Neural progenitor cell (in vitro differentiated cells): ENCODE data around the gene C19orf12. TPM values are rescaled to one million over a fixed set of nuclear protein-coding genes. Genes with fewer than 3 reads are reported as not detected.

Source experiments
- DNase-seq: peaks from one replicate; pipeline ENCODE4 v3.0.0-alpha.2; 2016; ENCODE audit warnings: low spot score
- H2AFZ ChIP-seq: fragments of 200-600 bp; sonication (generic); replicated peaks from 2 replicates; pipeline ENCODE4 v1.6.1; 2016; ENCODE audit warnings: antibody characterized with exemption
- H3F3A ChIP-seq: fragments of 200-600 bp; sonication (generic); 2 replicates; pipeline ENCODE4 v1.6.1; 2016; ENCODE audit warnings: antibody characterized with exemption, low read depth
- H3K27ac ChIP-seq: fragments of 200-600 bp; sonication (generic); 2 replicates; pipeline ENCODE4 v1.5.1; 2016; ENCODE audit warnings: mild to moderate bottlenecking
- H3K27me3 ChIP-seq: fragments of 200-600 bp; sonication (generic); 2 replicates; pipeline ENCODE4 v1.6.1; 2016; ENCODE audit warnings: mild to moderate bottlenecking, moderate library complexity
- H3K36me3 ChIP-seq: fragments of 200-600 bp; sonication (generic); 2 replicates; pipeline ENCODE4 v1.5.1; 2016
- H3K4me1 ChIP-seq: fragments of 200-600 bp; sonication (generic); 2 replicates; pipeline ENCODE4 v1.6.1; 2016; ENCODE audit warnings: mixed run types
- H3K4me2 ChIP-seq: fragments of 200-600 bp; sonication (generic); 2 replicates; pipeline ENCODE4 v1.6.1; 2016
- H3K4me3 ChIP-seq: fragments of 200-600 bp; sonication (generic); 2 replicates; pipeline ENCODE4 v1.5.1; 2016
- H3K79me2 ChIP-seq: fragments of 200-600 bp; sonication (generic); 2 replicates; pipeline ENCODE4 v1.6.1; 2016; ENCODE audit warnings: low read depth
- H3K9ac ChIP-seq: fragments of 200-600 bp; sonication (generic); 2 replicates; pipeline ENCODE4 v1.6.1; 2016
- H3K9me3 ChIP-seq: fragments of 200-600 bp; sonication (generic); 2 replicates; pipeline ENCODE4 v1.5.1; 2016; ENCODE audit warnings: low read depth
- H4K20me1 ChIP-seq: fragments of 200-600 bp; sonication (generic); 2 replicates; pipeline ENCODE4 v1.6.1; 2016; ENCODE audit warnings: low read depth
- H3K27ac Mint-ChIP-seq: 3 replicates; pipeline ENCODE4 v1.8.0; 2021; ENCODE audit warnings: mixed read lengths
- H3K27me3 Mint-ChIP-seq: 2 replicates; pipeline ENCODE4 v1.8.0; 2022; ENCODE audit warnings: low read depth, mild to moderate bottlenecking, inconsistent platforms, moderate library complexity, mixed read lengths; ENCODE audit not compliant: insufficient read depth
- H3K36me3 Mint-ChIP-seq: 3 replicates; pipeline ENCODE4 v1.8.0; 2021; ENCODE audit warnings: mixed read lengths
- H3K4me1 Mint-ChIP-seq: 3 replicates; pipeline ENCODE4 v1.8.0; 2021; ENCODE audit warnings: mixed read lengths
- H3K4me3 Mint-ChIP-seq: 3 replicates; pipeline ENCODE4 v1.8.0; 2021; ENCODE audit warnings: mild to moderate bottlenecking, moderate library complexity, mixed read lengths
- H3K9me3 Mint-ChIP-seq: 3 replicates; pipeline ENCODE4 v1.8.0; 2020; ENCODE audit warnings: mixed read lengths
- EZH2 ChIP-seq: fragments of 200-600 bp; sonication (generic); IDR thresholded peaks from 2 replicates; pipeline ENCODE4 v1.6.1; 2017; ENCODE audit warnings: antibody characterized with exemption, mild to moderate bottlenecking, moderate library complexity
- EZH2phosphoT487 ChIP-seq: fragments of 200-600 bp; sonication (generic); IDR thresholded peaks from 2 replicates; pipeline ENCODE4 v1.6.1; 2017; ENCODE audit warnings: antibody characterized with exemption
- total RNA-seq: library from RNA; depleted of rRNA; stranded (reverse); fragments of >200 nt; gene quantifications from 2 replicates; pipeline ENCODE4 v1.2.3, GENCODE V29; 2015; ENCODE audit warnings: low replicate concordance
- TF ChIP-seq, protein P1 (sequence below): fragments of 200-600 bp; sonication (generic); IDR thresholded peaks from 2 replicates; pipeline ENCODE4 v1.5.1; 2017; ENCODE audit warnings: antibody characterized with exemption, mild to moderate bottlenecking

The C19orf12 gene
- total RNA-seq, 1 donor from 2014 or later, result 28.2 TPM

DNA sequence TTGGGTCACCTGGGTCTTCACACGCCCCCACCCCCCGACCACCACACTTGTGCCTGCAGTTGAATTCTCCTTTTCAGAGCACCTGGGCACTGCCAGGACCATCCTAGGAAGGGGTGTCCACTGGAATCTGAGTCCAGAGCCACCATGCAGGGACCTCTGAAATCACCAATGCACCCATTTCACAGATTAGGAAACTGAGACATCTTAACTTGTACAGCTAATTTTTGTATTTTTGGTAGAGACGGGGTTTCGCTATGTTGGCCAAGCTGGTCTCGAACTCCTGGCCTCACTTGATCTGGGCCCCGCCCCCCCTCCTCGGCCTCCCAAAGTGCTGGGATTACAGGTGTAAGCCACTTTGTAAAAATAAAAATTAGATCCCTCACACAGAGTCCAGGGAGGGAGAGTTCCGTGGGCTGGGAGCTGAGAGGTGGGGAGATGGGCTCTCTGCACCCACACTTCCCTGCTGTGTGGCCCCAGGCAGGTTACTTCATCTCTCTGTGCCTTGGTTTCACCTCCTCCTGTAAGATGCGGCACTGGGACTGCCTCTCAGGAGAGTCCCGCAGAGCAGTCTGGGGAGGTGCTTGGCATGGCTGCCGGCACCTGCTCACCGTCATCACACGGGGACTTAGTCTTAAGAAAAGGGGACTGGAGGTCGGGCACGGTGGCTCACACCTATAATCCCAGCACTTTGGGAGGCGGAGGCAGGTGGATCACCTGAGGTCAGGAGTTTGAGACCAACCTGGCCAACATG, 45.9 kb upstream of the C19orf12 start:
- no peaks in the 10 kb centered on the region for H3K36me3 Mint-ChIP-seq
- H4K20me1 ChIP-seq, result no peaks in the 10 kb centered on the region
- no peak overlapping the region for H3K9ac ChIP-seq

DNA sequence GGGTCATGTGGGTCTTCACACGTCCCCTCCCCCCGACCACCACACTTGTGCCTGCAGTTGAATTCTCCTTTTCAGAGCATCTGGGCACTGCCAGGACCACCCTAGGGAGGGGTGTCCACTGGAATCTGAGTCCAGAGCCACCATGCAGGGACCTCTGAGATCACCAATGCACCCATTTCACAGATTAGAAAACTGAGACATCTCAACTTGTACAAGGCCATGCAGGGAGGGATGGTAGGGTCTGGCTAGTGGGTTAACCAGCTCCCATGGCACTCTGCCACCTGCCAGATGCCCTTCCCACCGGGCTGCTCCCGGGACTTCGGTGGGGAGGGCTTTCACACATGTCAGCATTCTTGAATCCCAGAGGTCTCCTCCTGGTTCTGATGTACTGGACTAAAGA, 44.3 kb upstream of the C19orf12 start:
- no peaks in the 10 kb centered on the region for H3K36me3 ChIP-seq
- no peak overlapping the region for H3K4me3 ChIP-seq
- Mint-ChIP-seq H3K4me3 (no peak overlapping the region), H3K4me1 (peaks cover 2% of the 10 kb centered on the region), H3K27me3 (peaks cover 12% of the 10 kb centered on the region), H3K9me3 (no peaks in the 10 kb centered on the region), H3K36me3 (no peaks in the 10 kb centered on the region), H3K27ac (no peak overlapping the region)
- no peaks in the 10 kb centered on the region for H3F3A ChIP-seq
- no peak overlapping the region for H3K9ac ChIP-seq
- no peak for TF ChIP-seq EZH2phosphoT487
- TF ChIP-seq EZH2, result no peak
- TF ChIP-seq, protein P1, sequence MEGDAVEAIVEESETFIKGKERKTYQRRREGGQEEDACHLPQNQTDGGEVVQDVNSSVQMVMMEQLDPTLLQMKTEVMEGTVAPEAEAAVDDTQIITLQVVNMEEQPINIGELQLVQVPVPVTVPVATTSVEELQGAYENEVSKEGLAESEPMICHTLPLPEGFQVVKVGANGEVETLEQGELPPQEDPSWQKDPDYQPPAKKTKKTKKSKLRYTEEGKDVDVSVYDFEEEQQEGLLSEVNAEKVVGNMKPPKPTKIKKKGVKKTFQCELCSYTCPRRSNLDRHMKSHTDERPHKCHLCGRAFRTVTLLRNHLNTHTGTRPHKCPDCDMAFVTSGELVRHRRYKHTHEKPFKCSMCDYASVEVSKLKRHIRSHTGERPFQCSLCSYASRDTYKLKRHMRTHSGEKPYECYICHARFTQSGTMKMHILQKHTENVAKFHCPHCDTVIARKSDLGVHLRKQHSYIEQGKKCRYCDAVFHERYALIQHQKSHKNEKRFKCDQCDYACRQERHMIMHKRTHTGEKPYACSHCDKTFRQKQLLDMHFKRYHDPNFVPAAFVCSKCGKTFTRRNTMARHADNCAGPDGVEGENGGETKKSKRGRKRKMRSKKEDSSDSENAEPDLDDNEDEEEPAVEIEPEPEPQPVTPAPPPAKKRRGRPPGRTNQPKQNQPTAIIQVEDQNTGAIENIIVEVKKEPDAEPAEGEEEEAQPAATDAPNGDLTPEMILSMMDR, result no peak
- H2AFZ ChIP-seq, result no peak overlapping the region
- H3K9me3 ChIP-seq, result no peaks in the 10 kb centered on the region
- no peaks in the 10 kb centered on the region for H3K27me3 ChIP-seq
- H3K4me1 ChIP-seq, result no peaks in the 10 kb centered on the region
- no peaks in the 10 kb centered on the region for H3K79me2 ChIP-seq
- no peak overlapping the region for H3K4me2 ChIP-seq
- H4K20me1 ChIP-seq, result no peaks in the 10 kb centered on the region
- no peak for DNase-seq
- no peak overlapping the region for H3K27ac ChIP-seq

More for the DNA sequence above, 45.9 kb upstream of the C19orf12 start:
- Mint-ChIP-seq H3K9me3 (no peaks in the 10 kb centered on the region), H3K27ac (no peak overlapping the region), H3K4me1 (peaks cover 2% of the 10 kb centered on the region), H3K27me3 (peaks cover 12% of the 10 kb centered on the region), H3K4me3 (no peak overlapping the region)
- H3K4me3 ChIP-seq, result no peak overlapping the region
- H3F3A ChIP-seq, result no peaks in the 10 kb centered on the region
- H3K9me3 ChIP-seq, result no peaks in the 10 kb centered on the region
- H3K4me2 ChIP-seq, result no peak overlapping the region
- no peak overlapping the region for H2AFZ ChIP-seq
- H3K36me3 ChIP-seq, result no peaks in the 10 kb centered on the region
- H3K27me3 ChIP-seq, result no peaks in the 10 kb centered on the region
- no peak for TF ChIP-seq EZH2phosphoT487
- TF ChIP-seq, protein P1, result no peak
- TF ChIP-seq EZH2, result no peak
- DNase-seq, result no peak
- no peaks in the 10 kb centered on the region for H3K4me1 ChIP-seq
- H3K27ac ChIP-seq, result no peak overlapping the region
- no peaks in the 10 kb centered on the region for H3K79me2 ChIP-seq

DNA sequence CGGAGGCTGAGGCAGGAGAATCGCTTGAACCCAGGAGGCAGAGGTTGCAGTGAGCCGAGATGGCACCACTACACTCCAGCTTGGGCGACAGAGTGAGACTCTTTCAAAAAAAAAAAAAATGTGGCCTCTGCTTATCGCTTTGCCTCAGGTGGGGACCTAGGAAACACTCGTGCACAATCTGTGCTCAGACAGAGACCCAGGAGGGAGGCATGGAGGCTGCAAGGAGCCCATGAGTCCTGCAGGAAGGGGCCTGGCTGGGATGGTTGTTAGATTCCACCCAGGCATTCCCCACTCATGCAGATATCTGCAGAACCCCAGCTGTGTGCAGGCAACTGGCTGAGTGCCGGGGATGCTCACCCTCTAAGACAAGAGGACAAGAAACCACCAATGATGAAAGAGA, 43.8 kb upstream of the C19orf12 start:
- TF ChIP-seq, protein P1, result no peak
- no peak for TF ChIP-seq EZH2
- TF ChIP-seq EZH2phosphoT487, result no peak
- H3K27me3 Mint-ChIP-seq, result peaks cover 17% of the 10 kb centered on the region
- H3K36me3 Mint-ChIP-seq, result no peaks in the 10 kb centered on the region
- Histone ChIP-seq H4K20me1 (no peaks in the 10 kb centered on the region), H3K4me3 (no peak overlapping the region), H3K4me1 (no peaks in the 10 kb centered on the region), H3K27ac (no peak overlapping the region), H3K9ac (no peak overlapping the region), H3K36me3 (no peaks in the 10 kb centered on the region), H3K9me3 (no peaks in the 10 kb centered on the region), H3K79me2 (no peaks in the 10 kb centered on the region), H3K27me3 (no peaks in the 10 kb centered on the region), H3K4me2 (no peak overlapping the region), H3F3A (no peaks in the 10 kb centered on the region), H2AFZ (no peak overlapping the region)
- DNase-seq, result no peak
- H3K4me1 Mint-ChIP-seq, result peaks cover 2% of the 10 kb centered on the region
- no peak overlapping the region for H3K4me3 Mint-ChIP-seq
- no peak overlapping the region for H3K27ac Mint-ChIP-seq
- H3K9me3 Mint-ChIP-seq, result no peaks in the 10 kb centered on the region
